ENCODE results near the gene RDX.
"Not testable (repeated sequence)": the region's sequence is repeated elsewhere in the genome, so short reads cannot be mapped to it uniquely, and the experiment has no call there.

GRCh38 chr11:110192604-110193282 is 103.7 kb downstream of the RDX start:
- not testable (repeated sequence) for TF ChIP-seq EZH2 (IDR thresholded peaks at IDR 0.05; ENCODE audit: low read depth, unreplicated experiment); CTCF (conservative IDR thresholded peaks at IDR 0.05; ENCODE audit: low read depth in 2 of 2); JUNB (IDR thresholded peaks at IDR 0.05; ENCODE audit: unreplicated experiment); EZH2phosphoT487 (IDR thresholded peaks at IDR 0.05; ENCODE audit: unreplicated experiment); POLR2AphosphoS5 (IDR thresholded peaks at IDR 0.05; ENCODE audit: low read depth); ZNF331 (CRISPR knock-in tag; IDR thresholded peaks at IDR 0.05; ENCODE audit: low read depth); REST (IDR thresholded peaks at IDR 0.05; ENCODE audit: unreplicated experiment); CREB1 (CRISPR knock-in tag; IDR thresholded peaks at IDR 0.05; ENCODE audit: low read depth)

Data from GM23338 (cell line).